ENCODE data around the gene PDZK1IP1. TPM values are rescaled to one million over a fixed set of nuclear protein-coding genes. Genes with fewer than 3 reads are reported as not detected.
"Not testable (repeated sequence)": the region's sequence is repeated elsewhere in the genome, so short reads cannot be mapped to it uniquely, and the experiment has no call there.

The PDZK1IP1 gene
- total RNA-seq, 2 donors from 2014 or later, result 3.1 to 10.6 TPM

DNA sequence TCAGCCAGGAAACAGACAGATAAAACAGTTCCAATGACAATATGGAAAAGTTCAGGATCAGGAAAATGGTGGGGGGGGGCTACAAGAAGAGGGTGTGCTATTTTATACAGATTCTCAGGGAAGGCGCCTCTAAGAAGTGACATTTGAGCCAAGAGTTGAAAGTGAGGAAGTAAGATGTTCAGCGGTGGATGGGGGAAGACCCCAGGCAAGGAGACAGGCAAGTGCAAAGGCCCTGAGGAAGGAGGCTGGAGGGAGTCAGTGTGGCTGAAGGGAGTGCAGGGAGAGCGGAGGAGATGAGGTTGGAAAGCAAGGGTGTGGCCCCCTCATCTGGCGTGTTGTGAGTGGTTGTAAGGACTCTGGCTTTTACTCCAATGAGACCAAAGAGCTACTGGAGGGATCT lies 8.4 kb upstream of the PDZK1IP1 start:
- H3K27ac ChIP-seq, result no peak overlapping the region
- no peaks in the 10 kb centered on the region for H3K4me1 ChIP-seq
- no peaks in the 10 kb centered on the region for H3K36me3 ChIP-seq
- no peak overlapping the region for H3K4me3 ChIP-seq
- DNase-seq (ENCODE audit: low spot score), result no peak
- H3K27me3 ChIP-seq, result no peaks in the 10 kb centered on the region
- TF ChIP-seq, protein P1, sequence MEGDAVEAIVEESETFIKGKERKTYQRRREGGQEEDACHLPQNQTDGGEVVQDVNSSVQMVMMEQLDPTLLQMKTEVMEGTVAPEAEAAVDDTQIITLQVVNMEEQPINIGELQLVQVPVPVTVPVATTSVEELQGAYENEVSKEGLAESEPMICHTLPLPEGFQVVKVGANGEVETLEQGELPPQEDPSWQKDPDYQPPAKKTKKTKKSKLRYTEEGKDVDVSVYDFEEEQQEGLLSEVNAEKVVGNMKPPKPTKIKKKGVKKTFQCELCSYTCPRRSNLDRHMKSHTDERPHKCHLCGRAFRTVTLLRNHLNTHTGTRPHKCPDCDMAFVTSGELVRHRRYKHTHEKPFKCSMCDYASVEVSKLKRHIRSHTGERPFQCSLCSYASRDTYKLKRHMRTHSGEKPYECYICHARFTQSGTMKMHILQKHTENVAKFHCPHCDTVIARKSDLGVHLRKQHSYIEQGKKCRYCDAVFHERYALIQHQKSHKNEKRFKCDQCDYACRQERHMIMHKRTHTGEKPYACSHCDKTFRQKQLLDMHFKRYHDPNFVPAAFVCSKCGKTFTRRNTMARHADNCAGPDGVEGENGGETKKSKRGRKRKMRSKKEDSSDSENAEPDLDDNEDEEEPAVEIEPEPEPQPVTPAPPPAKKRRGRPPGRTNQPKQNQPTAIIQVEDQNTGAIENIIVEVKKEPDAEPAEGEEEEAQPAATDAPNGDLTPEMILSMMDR (IDR thresholded peaks at IDR 0.05), result no peak
- H3K9me3 ChIP-seq, result peaks cover 0 to 9% of the 10 kb centered on the region in 2 donors

DNA sequence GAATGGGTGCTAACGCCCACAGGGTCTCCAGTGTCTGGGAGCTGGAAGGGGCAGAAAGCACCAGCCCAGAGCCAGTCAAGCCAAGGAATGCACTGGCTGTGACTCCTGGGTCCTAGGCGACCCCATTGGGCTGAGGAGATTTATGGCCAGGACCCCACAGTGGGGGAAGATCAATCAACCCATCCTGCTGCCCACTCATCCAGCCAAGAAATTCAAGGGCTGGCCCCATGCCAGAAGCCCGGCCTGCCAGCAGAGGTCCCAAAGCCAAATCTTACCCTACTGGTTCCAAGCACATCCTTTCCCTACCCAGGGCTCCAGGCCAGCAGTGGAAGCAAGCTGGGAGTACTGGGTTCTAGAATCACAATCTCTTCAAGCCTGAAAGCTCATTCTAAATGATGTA lies 6.8 kb upstream of the PDZK1IP1 start:
- no peaks in the 10 kb centered on the region for H3K27me3 ChIP-seq
- no peak for DNase-seq (ENCODE audit: low spot score)

DNA sequence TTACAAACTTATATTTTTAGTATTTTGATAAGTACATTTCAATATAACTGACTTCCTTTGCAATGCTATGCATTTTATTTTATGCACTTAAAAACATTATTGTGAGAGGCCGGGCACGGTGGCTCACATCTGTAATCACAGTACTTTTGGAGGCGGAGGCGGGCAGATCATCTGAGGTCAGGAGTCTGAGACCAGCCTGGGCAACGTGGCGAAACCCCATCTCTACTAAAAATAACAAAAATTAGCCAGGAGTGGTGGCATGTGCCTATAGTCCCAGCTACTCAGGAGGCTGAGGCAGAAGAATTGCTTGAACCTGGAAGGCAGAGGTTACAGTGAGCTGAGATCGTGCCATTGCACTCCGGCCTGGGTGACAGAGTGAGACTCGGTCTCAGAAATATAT lies 6.1 kb upstream of the PDZK1IP1 start:
- not testable (repeated sequence) for DNase-seq (ENCODE audit: low spot score)

More for the DNA sequence above, 6.8 kb upstream of the PDZK1IP1 start:
- Histone ChIP-seq H3K36me3 (no peaks in the 10 kb centered on the region), H3K9me3 (no peaks in the 10 kb centered on the region), H3K4me1 (peaks cover 0 to 8% of the 10 kb centered on the region in 2 donors), H3K4me3 (no peak overlapping the region), H3K27ac (no peak overlapping the region)
- TF ChIP-seq, protein P1 (IDR thresholded peaks at IDR 0.05), result no peak

DNA sequence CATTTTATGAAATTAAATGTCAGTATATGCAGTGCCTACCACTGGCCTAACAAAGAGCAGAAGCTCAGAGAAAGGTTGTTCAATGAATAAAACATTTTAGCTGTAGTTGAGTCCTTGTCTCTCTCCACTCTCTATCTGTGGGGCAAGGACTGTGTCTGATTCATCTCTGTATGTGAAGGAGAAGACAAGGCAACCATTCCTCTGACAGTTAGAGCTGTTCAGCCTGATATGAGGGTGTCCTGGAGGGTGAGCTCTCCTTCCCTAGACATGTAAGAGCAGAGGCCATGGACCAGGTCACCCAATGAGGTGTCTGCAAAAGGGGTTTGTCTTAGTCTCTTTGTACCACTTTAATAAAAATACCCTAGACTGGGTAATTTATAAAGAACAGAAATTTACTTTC lies 4.5 kb upstream of the PDZK1IP1 start:
- H3K4me3 ChIP-seq, result no peak overlapping the region
- no peak for DNase-seq (ENCODE audit: low spot score)

More for the DNA sequence above, 6.1 kb upstream of the PDZK1IP1 start:
- not testable (repeated sequence) for H3K27me3 ChIP-seq, H3K4me3 ChIP-seq, H3K27ac ChIP-seq, H3K9me3 ChIP-seq, H3K4me1 ChIP-seq, H3K36me3 ChIP-seq

DNA sequence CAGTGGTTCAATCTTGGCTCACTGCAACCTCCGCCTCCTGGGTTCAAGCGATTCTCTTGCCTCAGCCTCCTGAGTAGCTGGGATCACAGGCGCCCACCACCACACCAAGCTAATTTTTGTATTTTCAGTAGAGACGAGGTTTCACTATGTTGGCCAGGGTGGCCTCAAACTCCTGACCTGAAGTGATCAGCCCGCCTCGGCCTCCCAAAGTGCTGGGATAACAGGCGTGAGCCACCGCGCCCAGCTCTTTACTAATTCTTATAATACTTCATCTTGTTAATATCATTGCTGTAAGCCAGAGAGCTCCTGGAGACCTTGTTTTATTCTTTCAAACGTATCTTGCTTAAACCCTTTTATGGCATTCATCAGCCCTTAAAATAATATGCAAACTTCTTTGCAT lies 3.7 kb upstream of the PDZK1IP1 start:
- not testable (repeated sequence) for H3K36me3 ChIP-seq, H3K27ac ChIP-seq, H3K4me3 ChIP-seq, H3K9me3 ChIP-seq, H3K27me3 ChIP-seq
- DNase-seq (ENCODE audit: low spot score), result peak; percentile 34
- peaks cover 0 to 26% of the 10 kb centered on the region in 2 donors for H3K4me1 ChIP-seq

More for the DNA sequence above, 4.5 kb upstream of the PDZK1IP1 start:
- TF ChIP-seq, protein P1 (IDR thresholded peaks at IDR 0.05), result no peak
- Histone ChIP-seq H3K27ac (no peak overlapping the region), H3K27me3 (no peaks in the 10 kb centered on the region), H3K4me1 (peaks cover 0 to 26% of the 10 kb centered on the region in 2 donors), H3K36me3 (no peaks in the 10 kb centered on the region), H3K9me3 (no peaks in the 10 kb centered on the region)

DNA sequence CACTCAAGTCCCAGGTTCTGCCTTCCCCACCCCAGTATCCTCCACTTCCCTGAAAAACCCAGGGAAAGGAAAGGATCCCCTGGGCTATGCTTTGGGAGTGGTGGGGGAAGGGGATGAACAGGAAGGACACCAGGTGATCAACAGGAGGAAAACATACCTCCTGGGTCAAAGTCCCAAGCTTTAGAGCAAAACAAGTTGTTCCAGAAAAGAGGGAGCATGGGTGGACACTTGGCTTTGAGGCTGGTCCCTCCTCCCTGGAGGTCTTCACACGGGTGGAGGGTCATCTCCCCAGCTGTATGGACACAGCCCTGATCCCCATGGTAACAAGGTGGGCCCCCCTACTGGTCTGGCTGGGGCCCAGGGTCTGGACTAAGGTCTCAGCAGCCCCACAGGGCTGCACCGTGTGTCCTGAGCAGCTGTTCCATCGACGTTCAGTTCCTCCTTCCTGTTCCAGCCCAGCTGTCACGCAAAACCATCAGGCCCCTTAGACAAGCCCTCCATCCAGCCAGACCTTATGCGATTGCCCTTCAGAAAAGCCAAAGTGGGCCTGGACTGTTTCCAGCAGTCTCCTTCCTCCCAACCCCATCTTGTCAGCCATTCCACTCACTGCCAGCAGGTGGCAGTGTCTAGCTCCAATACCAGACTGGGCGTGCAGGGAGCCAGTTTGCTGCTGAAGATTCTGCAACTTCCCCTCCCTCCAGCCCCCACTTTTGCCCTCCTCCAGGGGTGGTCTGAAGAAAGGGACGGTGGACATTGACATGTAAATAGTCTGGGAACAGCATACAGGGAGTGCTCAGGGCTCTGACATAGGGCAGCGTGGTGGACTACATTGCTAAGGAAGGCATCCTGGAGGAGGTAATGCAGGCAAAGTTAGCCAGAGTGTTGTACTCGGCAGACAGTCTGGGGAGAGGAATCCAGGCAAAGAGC lies 2.9 kb upstream of the PDZK1IP1 start:
- DNase-seq (ENCODE audit: low spot score), result peak; percentile 82

More for the DNA sequence above, 2.9 kb upstream of the PDZK1IP1 start:
- Histone ChIP-seq H3K27me3 (no peaks in the 10 kb centered on the region), H3K4me1 (peaks cover 0 to 26% of the 10 kb centered on the region in 2 donors), H3K36me3 (no peaks in the 10 kb centered on the region), H3K27ac (no peak overlapping the region), H3K9me3 (no peaks in the 10 kb centered on the region), H3K4me3 (no peak overlapping the region)
- TF ChIP-seq, protein P1 (IDR thresholded peaks at IDR 0.05), result peak; percentile 94 to 96
